Measurements from ENCODE around the gene PTPRC.

DNA sequence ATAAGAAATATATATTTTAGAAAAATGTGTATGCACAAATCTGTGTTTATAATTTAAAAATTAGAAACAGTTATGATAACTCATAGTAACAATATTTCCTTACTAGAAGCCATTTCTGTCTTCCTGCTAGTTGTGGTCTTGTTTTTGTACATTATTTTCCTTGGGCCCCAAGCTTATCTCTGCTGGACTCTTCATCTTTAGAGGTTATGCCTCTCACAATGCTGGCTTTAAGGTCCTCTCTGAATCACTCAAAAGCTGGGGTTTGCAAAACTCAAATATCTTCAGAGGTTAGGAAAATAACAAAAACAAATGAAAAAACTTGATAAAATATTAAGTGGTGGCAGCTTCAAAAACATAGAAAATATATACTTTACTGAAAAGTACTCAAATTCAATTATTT is 133.8 kb downstream of the PTPRC start:
- TF ChIP-seq, protein P1, sequence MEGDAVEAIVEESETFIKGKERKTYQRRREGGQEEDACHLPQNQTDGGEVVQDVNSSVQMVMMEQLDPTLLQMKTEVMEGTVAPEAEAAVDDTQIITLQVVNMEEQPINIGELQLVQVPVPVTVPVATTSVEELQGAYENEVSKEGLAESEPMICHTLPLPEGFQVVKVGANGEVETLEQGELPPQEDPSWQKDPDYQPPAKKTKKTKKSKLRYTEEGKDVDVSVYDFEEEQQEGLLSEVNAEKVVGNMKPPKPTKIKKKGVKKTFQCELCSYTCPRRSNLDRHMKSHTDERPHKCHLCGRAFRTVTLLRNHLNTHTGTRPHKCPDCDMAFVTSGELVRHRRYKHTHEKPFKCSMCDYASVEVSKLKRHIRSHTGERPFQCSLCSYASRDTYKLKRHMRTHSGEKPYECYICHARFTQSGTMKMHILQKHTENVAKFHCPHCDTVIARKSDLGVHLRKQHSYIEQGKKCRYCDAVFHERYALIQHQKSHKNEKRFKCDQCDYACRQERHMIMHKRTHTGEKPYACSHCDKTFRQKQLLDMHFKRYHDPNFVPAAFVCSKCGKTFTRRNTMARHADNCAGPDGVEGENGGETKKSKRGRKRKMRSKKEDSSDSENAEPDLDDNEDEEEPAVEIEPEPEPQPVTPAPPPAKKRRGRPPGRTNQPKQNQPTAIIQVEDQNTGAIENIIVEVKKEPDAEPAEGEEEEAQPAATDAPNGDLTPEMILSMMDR (IDR thresholded peaks at IDR 0.05), result no peak
- TF ChIP-seq POLR2A (IDR thresholded peaks at IDR 0.05; ENCODE audit: low read depth), result no peak

All from esophagus muscularis mucosa (tissue), 3 donors.